Central memory CD8-positive, alpha-beta T cell (primary cell): ENCODE data around the gene OXSR1.

Experiments used
- ATAC-seq: fragments of 150-1000 bp; cut with Tn5 transposase; replicated peaks from 2 replicates; pipeline ENCODE4 v1.10.0; 2022; ENCODE audit warnings: mild to moderate bottlenecking, moderate FRiP score, moderate number of reproducible peaks; ENCODE audit not compliant: poor library complexity, severe bottlenecking; ENCODE audit errors: extremely low read depth
- DNase-seq, 2 donors: peaks; one replicate each; pipeline ENCODE4 v3.0.0; 2021; ENCODE audit warnings: low spot score in 2 of 2
- H3K27ac Mint-ChIP-seq: one replicate; pipeline ENCODE4 v1.8.0; 2022; ENCODE audit warnings: low read depth, mild to moderate bottlenecking, moderate library complexity, mixed read lengths
- H3K27me3 Mint-ChIP-seq: one replicate; pipeline ENCODE4 v1.8.0; 2022; ENCODE audit warnings: mixed read lengths
- H3K36me3 Mint-ChIP-seq: one replicate; pipeline ENCODE4 v1.8.0; 2022; ENCODE audit warnings: mild to moderate bottlenecking, moderate library complexity, mixed read lengths; ENCODE audit not compliant: insufficient read depth
- H3K4me1 Mint-ChIP-seq: one replicate; pipeline ENCODE4 v1.8.0; 2022; ENCODE audit warnings: mixed read lengths
- H3K4me3 Mint-ChIP-seq: one replicate; pipeline ENCODE4 v1.8.0; 2022; ENCODE audit warnings: mild to moderate bottlenecking, moderate library complexity, mixed read lengths
- H3K9me3 Mint-ChIP-seq: one replicate; pipeline ENCODE4 v1.8.0; 2022; ENCODE audit warnings: mixed read lengths

Gene OXSR1

DNA sequence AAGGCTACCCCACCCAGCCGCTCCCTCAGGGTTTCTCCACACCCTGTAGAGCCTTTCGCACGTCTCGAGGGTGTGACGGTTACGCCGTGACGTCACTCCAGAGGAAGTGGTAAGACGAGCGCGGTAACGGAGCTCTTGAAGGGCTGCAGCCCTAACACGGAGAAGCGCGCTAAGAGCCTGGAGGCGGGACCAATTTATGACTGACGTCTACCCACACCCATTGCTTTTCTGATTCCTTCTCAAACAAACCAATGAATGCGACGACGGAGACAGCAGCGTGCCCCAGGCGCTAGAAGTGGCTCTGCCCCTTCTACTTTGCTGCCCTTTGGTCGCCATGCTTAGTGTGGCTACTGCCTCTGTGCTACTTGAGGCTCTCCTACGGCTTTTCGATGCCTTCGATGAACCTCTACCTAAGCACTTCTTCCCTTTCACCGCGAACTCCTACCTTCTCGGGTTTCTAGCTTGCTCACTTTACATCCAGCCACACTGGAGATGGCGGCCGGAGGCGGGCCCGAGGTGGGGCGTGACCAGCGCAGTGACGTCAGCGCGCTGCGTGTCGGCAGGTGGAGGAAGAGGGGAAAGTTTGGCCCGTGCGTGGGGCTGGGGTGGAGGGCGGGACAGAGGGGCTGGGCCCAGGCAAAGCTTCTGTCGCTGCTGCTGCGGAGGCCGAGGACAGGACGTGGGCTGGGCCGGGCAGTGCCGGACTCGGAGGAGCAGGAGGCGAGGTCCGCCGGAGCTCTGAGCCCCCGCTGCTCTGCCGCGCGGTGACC is at the start of gene OXSR1:
Gene OXSR1 (plus strand): TSS at position 586 of the 770 bp plus-strand sequence. CDS start 340 bp downstream, outside the sequence.
- ATAC-seq = peak; percentile 92
- H3K4me3 Mint-ChIP-seq = peak within 1 kb of the TSS; percentile 94

DNA sequence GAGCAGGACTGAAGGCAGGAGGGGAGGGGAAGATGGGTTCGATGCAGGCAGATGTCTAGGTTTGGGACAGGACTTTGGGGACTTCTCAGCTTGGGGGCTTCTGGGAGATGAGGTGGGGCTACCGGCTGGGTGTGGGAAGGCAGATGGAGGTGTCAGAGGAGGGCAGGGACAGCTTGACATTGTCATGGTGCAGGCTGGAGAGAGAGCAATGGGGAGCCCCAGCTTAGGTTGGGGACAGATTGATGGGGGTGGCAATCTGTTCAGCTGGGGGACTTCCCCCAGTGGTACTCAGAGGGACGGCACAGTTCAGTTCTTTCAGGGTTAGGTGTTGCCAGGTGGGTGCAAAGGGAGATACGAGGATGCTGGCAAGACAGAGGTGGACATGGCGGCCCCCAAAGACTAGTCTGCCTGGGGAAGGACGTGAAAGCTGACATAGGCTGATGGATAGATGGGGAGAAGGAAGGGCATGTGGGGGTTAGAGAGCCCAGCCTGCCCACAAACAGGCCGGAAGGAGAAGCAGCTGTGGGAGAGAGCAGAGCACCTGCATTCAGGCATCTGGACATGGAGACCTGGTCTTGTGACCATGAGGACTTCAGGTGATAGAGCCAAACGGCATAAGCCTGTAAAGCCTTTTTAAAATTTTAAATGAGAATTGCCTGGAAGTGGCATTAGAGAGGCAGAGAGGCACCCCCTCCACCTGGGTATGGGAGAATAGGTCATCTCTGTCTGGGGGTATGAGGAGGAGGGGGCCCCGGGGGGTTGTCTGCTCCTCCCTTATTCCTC is 49.5 kb upstream of the OXSR1 start:
- no peaks in the 10 kb centered on the region for H3K9me3 Mint-ChIP-seq
- H3K27ac Mint-ChIP-seq = peak overlapping the region; percentile 12
- no peak overlapping the region for H3K4me3 Mint-ChIP-seq
- ATAC-seq (no peak), DNase-seq (no peak)
- H3K27me3 Mint-ChIP-seq = no peaks in the 10 kb centered on the region
- H3K4me1 Mint-ChIP-seq = peaks cover 24% of the 10 kb centered on the region
- H3K36me3 Mint-ChIP-seq = peaks cover 1% of the 10 kb centered on the region

More for the DNA sequence above, at the start of gene OXSR1:
- no peaks in the 10 kb centered on the region for H3K27me3 Mint-ChIP-seq
- H3K4me1 Mint-ChIP-seq = peaks cover 45% of the 10 kb centered on the region
- DNase-seq = peak; percentile 97
- H3K27ac Mint-ChIP-seq = peak within 1 kb of the TSS; percentile 99
- H3K36me3 Mint-ChIP-seq = peaks cover 24% of the 10 kb centered on the region
- no peaks in the 10 kb centered on the region for H3K9me3 Mint-ChIP-seq

DNA sequence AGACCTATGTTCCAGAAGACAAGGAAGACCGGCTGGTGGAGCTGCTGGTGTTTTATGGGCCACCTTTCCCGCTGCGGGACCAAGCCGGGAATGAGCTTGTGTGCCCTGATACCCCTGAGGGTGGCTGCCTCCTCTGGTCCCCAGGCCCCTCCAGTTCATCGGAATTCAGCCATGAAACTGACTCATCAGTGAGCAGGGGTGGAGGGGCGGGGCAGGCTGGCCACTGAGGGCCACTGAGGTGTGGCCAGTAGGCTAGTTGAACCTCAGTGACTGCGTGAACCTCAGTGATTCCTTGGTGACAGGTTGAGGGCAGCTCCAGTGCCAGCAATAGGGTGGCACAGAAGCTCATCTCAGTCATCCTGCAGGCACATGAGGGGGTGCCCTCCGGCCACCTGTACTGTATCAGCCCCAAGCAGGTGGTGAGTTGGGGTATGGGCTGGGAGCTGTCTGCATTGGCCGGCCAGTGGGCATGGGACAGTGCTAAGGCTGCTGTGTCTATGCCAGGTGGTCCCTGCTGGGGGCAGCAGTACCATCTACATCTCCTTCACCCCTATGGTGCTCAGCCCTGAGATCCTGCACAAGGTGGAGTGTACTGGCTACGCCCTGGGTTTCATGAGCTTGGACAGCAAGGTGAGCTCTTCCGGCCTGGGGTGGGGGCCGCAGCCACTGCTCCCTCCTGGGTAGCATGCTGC is 48.7 kb upstream of the OXSR1 start:
- no peak for ATAC-seq
- peaks cover 1% of the 10 kb centered on the region for H3K36me3 Mint-ChIP-seq
- no peak overlapping the region for H3K27ac Mint-ChIP-seq
- no peak for DNase-seq
- no peak overlapping the region for H3K4me3 Mint-ChIP-seq
- H3K4me1 Mint-ChIP-seq = peaks cover 26% of the 10 kb centered on the region
- no peaks in the 10 kb centered on the region for H3K27me3 Mint-ChIP-seq
- H3K9me3 Mint-ChIP-seq = no peaks in the 10 kb centered on the region

DNA sequence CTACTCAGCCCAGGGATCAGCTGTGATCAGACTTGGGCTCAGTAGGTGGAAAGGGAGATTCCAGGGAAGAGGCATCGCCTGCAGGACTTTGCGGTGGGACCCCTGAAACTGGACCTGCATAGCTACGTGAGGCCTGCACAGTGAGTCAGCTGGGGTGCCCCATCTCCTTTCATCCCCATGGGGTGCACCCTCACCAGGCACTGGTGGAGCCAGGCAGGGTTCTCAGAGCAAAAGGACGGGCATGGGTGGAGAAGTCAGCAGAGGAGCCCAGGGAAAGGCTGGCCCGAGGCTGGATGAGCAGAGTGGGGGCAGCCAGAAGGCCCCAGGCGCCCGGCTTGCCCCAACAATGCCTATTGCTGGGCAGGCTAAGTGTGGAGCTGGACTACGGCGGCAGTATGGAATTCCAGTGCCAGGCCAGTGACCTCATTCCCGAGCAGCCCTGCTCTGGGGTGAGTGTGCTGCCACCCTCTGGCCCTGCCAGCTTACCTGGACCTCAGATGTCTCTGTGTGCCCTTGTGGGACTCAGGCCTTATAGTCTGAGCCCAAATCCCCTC is 48.1 kb upstream of the OXSR1 start:
- H3K4me3 Mint-ChIP-seq = no peak overlapping the region
- H3K9me3 Mint-ChIP-seq = no peaks in the 10 kb centered on the region
- H3K27ac Mint-ChIP-seq = no peak overlapping the region
- peaks cover 26% of the 10 kb centered on the region for H3K4me1 Mint-ChIP-seq
- H3K27me3 Mint-ChIP-seq = no peaks in the 10 kb centered on the region
- ATAC-seq (no peak), DNase-seq (no peak)
- H3K36me3 Mint-ChIP-seq = peaks cover 4% of the 10 kb centered on the region

DNA sequence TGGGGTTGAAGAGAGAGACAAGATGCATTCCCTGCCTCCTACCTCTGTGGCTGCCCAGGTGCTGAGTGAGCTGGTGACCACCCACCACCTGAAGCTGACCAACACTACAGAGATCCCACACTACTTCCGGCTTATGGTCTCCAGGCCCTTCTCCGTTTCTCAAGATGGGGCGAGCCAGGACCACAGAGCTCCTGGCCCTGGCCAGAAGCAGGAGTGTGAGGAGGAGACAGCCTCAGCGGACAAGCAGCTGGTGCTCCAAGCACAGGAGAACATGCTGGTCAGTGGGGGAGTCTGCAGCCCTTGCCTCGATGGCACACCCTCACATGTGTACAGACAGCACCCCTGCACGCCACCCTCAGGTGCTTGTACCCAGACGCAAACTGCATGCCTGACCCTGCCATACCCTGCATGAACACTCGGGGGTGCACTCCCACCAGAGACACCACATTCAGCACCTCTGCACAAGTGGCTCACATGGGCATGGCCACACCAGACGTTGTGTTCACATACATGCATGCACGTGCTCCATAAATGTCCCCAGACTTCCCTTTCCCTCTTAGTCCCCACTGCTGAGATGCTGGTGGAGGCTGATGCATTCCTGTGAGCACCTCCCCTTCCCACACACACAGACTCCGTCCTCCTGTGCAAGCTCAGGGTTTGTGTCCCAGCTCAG is 47.5 kb upstream of the OXSR1 start:
- no peaks in the 10 kb centered on the region for H3K27me3 Mint-ChIP-seq
- H3K4me3 Mint-ChIP-seq = no peak overlapping the region
- ATAC-seq = peak; percentile 89
- peaks cover 26% of the 10 kb centered on the region for H3K4me1 Mint-ChIP-seq
- peaks cover 7% of the 10 kb centered on the region for H3K36me3 Mint-ChIP-seq
- H3K9me3 Mint-ChIP-seq = no peaks in the 10 kb centered on the region
- peak; percentile 65 to 68 for DNase-seq
- H3K27ac Mint-ChIP-seq = peak overlapping the region; percentile 13

DNA sequence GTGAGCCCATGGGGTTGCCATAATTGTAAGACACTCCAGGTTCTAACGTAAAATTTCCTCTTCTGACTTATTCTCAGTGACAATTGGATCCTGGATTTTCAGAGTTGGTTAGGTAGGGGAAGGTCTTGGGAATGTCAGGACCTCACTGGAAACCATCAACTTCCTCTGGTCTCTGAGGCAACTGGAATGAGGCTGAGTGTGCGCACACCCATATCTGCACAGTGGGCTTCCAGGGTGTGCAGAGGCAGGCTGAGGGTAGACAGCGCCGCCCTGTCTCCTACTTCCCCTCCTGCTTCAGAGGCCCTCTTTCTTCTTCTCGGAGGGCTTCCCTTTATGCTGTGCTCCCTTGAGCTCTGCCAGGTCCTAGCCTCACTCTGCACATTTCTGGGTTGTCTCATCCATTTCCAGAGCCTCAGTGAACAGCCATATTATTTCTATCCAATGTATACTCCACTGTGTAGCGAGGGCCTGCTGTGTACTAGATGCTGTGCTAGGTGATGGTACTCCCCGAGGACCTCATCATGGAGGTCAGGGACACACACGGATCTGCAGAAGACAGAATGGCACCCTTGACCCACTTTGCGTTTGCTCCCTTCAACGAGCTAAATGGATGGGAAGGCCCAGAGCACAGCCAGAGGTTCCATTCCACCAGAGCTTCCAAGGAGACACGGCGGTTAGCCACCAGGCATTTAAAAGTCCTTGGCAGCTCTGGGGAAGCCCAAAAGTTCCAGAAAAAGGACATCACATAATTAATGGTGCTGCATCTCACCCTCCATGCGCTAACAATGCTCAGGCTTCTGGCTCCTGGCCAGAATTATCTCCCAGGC is 46.7 kb upstream of the OXSR1 start:
- ATAC-seq (no peak), DNase-seq (no peak)
- no peaks in the 10 kb centered on the region for H3K27me3 Mint-ChIP-seq
- H3K4me1 Mint-ChIP-seq = peaks cover 26% of the 10 kb centered on the region
- H3K27ac Mint-ChIP-seq = peak overlapping the region; percentile 13
- H3K9me3 Mint-ChIP-seq = no peaks in the 10 kb centered on the region
- H3K36me3 Mint-ChIP-seq = peaks cover 13% of the 10 kb centered on the region
- H3K4me3 Mint-ChIP-seq = no peak overlapping the region

DNA sequence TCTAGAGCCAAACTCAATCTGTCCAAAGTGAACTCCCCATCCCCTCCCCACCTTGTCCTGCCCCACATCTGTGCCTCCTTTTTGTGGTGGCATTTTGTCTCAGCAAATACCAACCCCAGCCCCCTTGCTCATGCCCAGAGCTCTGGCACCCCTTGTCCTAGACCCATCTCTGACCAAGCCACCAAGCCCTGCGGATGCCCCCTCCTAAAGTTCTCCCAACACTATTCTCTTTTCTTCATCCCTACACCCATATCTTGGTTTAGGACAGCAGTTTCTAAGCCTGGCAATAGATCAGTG is 46.1 kb upstream of the OXSR1 start:
- Mint-ChIP-seq H3K4me3 (no peak overlapping the region), H3K27ac (peak overlapping the region; percentile 19), H3K9me3 (no peaks in the 10 kb centered on the region), H3K36me3 (peaks cover 14% of the 10 kb centered on the region), H3K4me1 (peaks cover 26% of the 10 kb centered on the region), H3K27me3 (no peaks in the 10 kb centered on the region)
- no peak for ATAC-seq
- no peak for DNase-seq

DNA sequence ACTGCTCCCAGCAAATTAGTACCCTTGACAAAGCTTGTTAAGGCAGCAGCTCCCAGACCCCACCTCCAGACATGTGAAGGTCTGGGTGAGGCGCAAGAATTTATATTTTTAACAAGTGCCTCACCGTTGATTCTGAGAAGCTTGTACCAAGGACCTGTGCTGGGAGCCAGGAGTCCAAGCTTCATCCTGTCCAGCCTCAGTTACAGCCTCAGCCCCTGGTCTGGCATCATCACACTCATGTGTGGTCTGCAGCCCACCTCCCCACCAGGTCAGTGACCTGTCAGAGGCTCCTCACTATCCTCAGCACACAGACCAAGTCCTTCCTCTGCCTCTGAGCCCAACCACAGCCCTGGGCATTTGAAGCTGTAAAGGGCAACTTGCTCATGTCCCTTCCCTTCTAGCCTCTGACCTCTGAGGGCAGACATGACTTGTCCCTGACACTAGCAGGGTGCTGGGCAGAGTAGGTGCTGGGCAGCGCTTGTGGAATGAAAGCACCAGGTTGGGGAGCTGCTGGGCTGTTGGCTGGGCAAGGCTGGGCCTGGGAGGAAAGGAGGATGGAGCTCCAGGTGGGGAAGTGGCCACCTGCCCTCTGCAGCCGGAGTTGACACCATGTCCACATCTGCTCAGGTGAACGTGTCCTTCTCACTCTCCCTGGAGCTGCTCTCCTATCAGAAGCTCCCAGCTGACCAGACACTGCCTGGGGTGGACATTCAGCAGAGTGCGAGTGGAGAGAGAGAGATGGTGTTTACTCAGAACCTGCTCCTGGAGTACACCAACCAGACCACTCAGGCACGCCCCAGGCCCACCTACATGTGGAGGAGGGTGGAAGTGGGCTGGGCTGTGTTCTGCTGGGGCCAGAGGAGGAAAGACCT is 45.3 kb upstream of the OXSR1 start:
- no peak for DNase-seq
- peaks cover 22% of the 10 kb centered on the region for H3K36me3 Mint-ChIP-seq
- peaks cover 31% of the 10 kb centered on the region for H3K4me1 Mint-ChIP-seq
- H3K27me3 Mint-ChIP-seq = no peaks in the 10 kb centered on the region
- peak overlapping the region; percentile 19 for H3K27ac Mint-ChIP-seq
- H3K4me3 Mint-ChIP-seq = no peak overlapping the region
- ATAC-seq = no peak
- no peaks in the 10 kb centered on the region for H3K9me3 Mint-ChIP-seq

DNA sequence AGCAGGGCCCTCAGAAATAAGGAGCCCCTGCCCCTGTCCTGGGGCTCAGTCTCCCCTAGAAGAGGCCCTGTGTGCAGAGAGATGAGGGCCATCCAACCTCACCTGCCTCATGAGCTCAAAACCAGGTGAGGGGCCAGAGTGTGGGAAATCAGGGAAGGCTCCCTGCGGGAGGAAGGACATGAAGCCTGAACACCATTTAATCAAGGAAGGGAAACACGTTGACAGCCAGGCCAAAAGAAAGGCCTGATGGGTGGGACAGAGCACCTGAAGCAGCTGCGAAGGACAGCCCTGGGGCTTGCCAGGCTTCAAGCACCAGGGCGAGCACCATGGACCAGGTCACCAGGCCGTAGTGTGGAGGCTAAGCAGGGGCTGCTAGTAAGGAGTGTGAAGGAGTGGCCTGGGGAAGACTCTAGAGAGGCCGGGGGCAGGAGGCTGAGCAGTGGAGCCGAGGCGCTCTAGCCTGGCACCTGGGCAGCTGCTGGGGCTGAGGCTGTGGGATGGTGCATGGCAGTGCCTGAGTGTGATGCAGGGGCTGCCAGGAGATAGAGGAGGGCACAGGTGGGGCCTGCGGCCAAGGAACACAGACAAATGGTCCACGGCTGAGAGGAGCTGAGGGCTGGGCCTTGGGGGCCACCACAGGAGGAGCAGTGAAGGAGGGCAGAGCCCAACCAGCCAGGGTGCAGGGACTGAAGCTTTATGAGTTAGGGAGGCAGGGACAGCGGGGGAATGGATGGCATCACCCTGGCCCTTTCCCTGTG is 44.5 kb upstream of the OXSR1 start:
- Mint-ChIP-seq H3K36me3 (peaks cover 30% of the 10 kb centered on the region), H3K9me3 (no peaks in the 10 kb centered on the region), H3K4me1 (peaks cover 33% of the 10 kb centered on the region), H3K27me3 (no peaks in the 10 kb centered on the region), H3K27ac (no peak overlapping the region), H3K4me3 (no peak overlapping the region)
- no peak for DNase-seq
- no peak for ATAC-seq

DNA sequence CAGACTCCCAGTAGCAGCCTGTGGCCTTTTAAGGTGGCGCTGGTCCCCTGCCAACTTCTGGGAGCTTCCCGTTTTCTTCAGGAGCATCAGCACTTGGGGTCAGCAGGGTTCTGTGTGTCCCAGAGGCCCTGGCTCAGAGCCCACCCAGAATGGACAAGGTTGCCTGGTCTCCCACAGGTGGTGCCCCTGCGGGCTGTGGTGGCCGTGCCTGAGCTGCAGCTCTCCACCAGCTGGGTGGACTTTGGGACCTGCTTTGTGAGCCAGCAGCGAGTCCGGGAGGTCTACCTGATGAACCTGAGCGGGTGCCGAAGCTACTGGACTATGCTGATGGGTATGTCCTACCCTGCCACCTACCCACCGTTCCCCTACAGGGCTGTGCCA is 43.9 kb upstream of the OXSR1 start:
- no peak overlapping the region for H3K27ac Mint-ChIP-seq
- no peaks in the 10 kb centered on the region for H3K9me3 Mint-ChIP-seq
- H3K4me1 Mint-ChIP-seq = peaks cover 31% of the 10 kb centered on the region
- no peaks in the 10 kb centered on the region for H3K27me3 Mint-ChIP-seq
- H3K4me3 Mint-ChIP-seq = no peak overlapping the region
- no peak for ATAC-seq
- DNase-seq = no peak
- peaks cover 36% of the 10 kb centered on the region for H3K36me3 Mint-ChIP-seq
